Stomach (tissue), 9 donors: ENCODE results near the gene KCNQ1. TPM values are rescaled to one million over a fixed set of nuclear protein-coding genes. Genes with fewer than 3 reads are reported as not detected.
A peak's percentile ranks its signal among the peaks of the same experiment; 100 is the strongest.

Experiments
- DNase-seq, 2 donors: peaks; one replicate each; pipeline versions ENCODE4 v3.0.0 to v3.0.0-alpha.2; 2013 to 2019
- H3K27ac ChIP-seq, 5 donors: fragments of 200-600 bp in 4 of 5; sonication (generic) in 4 of 5; one replicate each; pipeline ENCODE4 v1.5.1; 2013 to 2019; ENCODE audit warnings: mild to moderate bottlenecking in 1 of 5, moderate library complexity in 1 of 5
- H3K27me3 ChIP-seq, 3 donors: fragments of 200-600 bp; sonication (generic); one replicate each; pipeline ENCODE4 v1.5.1; 2017 to 2019; ENCODE audit warnings: mixed run types in 1 of 3
- H3K36me3 ChIP-seq, 4 donors: fragments of 200-600 bp; sonication (generic); 1 replicate in 3 of 4; 2 replicates in 1 of 4; pipeline ENCODE4 v1.5.1; 2016 to 2019
- H3K4me1 ChIP-seq, 4 donors: fragments of 200-600 bp; sonication (generic); one replicate each; pipeline ENCODE4 v1.5.1; 2016 to 2019
- H3K4me3 ChIP-seq, 4 donors: fragments of 200-600 bp; sonication (generic) in 3 of 4; one replicate each; pipeline ENCODE4 v1.5.1; 2016 to 2019; ENCODE audit warnings: mild to moderate bottlenecking in 1 of 4
- H3K9me3 ChIP-seq, 4 donors: fragments of 200-600 bp; sonication (generic); one replicate each; pipeline ENCODE4 v1.5.1; 2016 to 2019
- EP300 ChIP-seq: sonication (generic); formaldehyde crosslinking; IDR thresholded peaks from one replicate; pipeline ENCODE4 v1.6.1; 2017; ENCODE audit warnings: antibody characterized with exemption
- POLR2A ChIP-seq, 4 donors: fragments of 450-650 bp; IDR thresholded peaks; one replicate each; pipeline ENCODE4 v1.6.1; 2016; ENCODE audit warnings: antibody characterized with exemption in 4 of 4, control low read depth in 2 of 4, mild to moderate bottlenecking in 1 of 4, moderate library complexity in 1 of 4
- POLR2AphosphoS5 ChIP-seq, 3 donors: sonication (generic); formaldehyde crosslinking; IDR thresholded peaks; one replicate each; pipeline ENCODE4 v1.6.1; 2016; ENCODE audit warnings: antibody characterized with exemption in 3 of 3
- WGBS, 5 donors: extraction: QIAGEN DNeasy Blood & Tissue Kit in 3 of 5; methylation state at CpG; one replicate each; pipeline versions ENCODE4 v1.1.5 to v1.1.7; 2013 to 2018; 5-methylcytosine and 5-hydroxymethylcytosine counted together
- intact Hi-C: fragments of 100-400 bp; cut with DNase I; formaldehyde crosslinking; loops from one replicate; pipeline ENCODE4 v1.15.1; 2023; ENCODE audit warnings: low total_unique reads
- polyA plus RNA-seq, 3 donors: library from polyadenylated mRNA; stranded (reverse); fragments of 200-250 nt; gene quantifications; one replicate each; pipeline ENCODE4 v1.2.3, GENCODE V29; 2013
- total RNA-seq, 5 donors: library from RNA; depleted of rRNA; stranded (reverse); fragments of >200 nt; gene quantifications; one replicate each; pipeline versions ENCODE4 v1.1.0 to v1.2.3, GENCODE V29; 2014 to 2016
- TF ChIP-seq, protein P1 (sequence below), 7 experiments: fragments of 450-650 bp in 4 of 7; fragments of 200-600 bp in 3 of 7; sonication (generic) in 3 of 7; IDR thresholded peaks; one replicate each; pipeline ENCODE4 v1.5.1; 2016 to 2019; ENCODE audit warnings: antibody characterized with exemption in 7 of 7, control low read depth in 2 of 7, mild to moderate bottlenecking in 1 of 7
- donor health status: healthy with polysubstance abuse.
- donor health status: Bipolar disorder and iron deficiency.
- donor health status: healthy.

KCNQ1 gene
- total and polyA plus RNA-seq, 8 donors: 12.1 to 155 (median 49.0) TPM

DNA sequence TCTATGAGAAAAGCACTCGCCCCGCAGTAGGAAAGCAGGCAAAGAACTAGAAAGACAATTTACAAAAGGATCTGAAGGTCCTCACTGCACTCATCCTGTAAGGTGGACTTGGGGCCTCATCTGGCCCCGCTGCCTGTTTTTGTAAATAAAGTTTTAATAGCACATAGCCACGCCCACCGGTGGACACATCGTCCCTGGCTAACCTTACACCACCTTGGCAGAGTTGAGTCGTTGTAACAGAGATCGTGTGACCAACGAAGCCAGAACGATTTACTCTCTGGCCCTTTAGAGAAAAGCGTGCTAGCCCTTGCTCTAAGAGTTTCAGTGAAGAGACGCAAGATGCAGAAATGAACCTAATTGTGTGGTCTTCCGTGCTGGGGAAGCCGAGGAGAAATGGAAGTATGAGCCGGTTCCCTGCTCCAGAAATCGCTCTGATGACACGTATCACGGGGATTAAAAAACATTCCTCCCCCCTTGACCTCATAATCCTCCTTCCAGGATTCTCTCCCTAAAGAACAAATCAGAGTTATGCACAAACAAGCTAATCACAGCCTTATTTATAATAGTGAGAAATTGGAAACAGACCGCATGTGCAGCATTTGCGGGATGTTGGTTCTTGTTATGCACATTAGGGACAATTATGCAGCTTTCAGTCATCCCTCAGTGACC, 360.7 kb downstream of the KCNQ1 start:
- no peak overlapping the region for H3K4me3 ChIP-seq
- intact Hi-C loops: no loop called here
- no peaks in the 10 kb centered on the region for H3K27me3 ChIP-seq
- H3K4me1 ChIP-seq: peaks cover 21 to 35% (median 26%) of the 10 kb centered on the region in 4 donors
- peak; percentile 22 to 23 for DNase-seq
- 80 to 88% (median 81%) methylated on average over 20 of the region's 20 CpGs for WGBS, 5 donors
- TF ChIP-seq, protein P1, sequence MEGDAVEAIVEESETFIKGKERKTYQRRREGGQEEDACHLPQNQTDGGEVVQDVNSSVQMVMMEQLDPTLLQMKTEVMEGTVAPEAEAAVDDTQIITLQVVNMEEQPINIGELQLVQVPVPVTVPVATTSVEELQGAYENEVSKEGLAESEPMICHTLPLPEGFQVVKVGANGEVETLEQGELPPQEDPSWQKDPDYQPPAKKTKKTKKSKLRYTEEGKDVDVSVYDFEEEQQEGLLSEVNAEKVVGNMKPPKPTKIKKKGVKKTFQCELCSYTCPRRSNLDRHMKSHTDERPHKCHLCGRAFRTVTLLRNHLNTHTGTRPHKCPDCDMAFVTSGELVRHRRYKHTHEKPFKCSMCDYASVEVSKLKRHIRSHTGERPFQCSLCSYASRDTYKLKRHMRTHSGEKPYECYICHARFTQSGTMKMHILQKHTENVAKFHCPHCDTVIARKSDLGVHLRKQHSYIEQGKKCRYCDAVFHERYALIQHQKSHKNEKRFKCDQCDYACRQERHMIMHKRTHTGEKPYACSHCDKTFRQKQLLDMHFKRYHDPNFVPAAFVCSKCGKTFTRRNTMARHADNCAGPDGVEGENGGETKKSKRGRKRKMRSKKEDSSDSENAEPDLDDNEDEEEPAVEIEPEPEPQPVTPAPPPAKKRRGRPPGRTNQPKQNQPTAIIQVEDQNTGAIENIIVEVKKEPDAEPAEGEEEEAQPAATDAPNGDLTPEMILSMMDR (IDR thresholded peaks at IDR 0.05): no peak
- no peak for TF ChIP-seq EP300
- TF ChIP-seq POLR2A (IDR thresholded peaks at IDR 0.05): no peak
- no peak for TF ChIP-seq POLR2AphosphoS5 (IDR thresholded peaks at IDR 0.05)
- no peaks in the 10 kb centered on the region for H3K9me3 ChIP-seq
- peak overlapping the region in 4 of 5 donors; percentile 20 to 87 (median 68) for H3K27ac ChIP-seq
- no peaks in the 10 kb centered on the region for H3K36me3 ChIP-seq

DNA sequence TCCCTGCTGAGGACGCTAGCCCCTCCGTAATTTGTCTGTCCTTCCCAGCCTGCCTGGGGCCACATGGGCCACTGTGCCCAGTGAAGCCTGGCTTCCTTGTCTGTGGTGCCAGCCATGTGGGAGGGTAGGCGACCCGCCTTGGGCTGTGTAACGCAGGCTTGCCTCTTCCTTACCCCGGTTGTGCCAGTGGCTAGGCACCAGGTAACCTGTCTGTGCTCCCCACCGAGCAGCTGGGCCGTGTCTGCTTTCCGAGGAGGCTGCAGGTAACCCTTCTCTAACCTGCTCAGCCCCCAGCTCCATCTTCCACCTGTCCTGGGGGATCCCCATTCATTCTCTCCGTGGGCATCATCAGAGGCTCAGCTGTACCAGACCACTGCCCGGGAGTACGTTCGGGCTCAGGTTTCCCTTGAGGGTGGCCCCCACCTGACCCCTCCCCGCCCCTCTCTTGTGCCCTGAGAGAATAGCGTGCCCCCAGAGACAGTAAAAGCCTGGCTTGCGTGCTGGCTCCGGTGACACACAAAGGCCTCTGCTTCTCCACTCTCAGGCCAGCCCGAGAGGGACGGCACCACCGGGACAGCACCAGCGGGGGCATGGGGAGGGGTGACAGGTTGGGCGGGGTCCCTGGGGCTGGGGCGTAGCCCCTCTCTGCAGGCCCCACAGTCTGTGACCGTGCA, 361.7 kb downstream of the KCNQ1 start:
- Histone ChIP-seq H3K9me3 (no peaks in the 10 kb centered on the region), H3K4me1 (peaks cover 19 to 43% (median 28%) of the 10 kb centered on the region in 4 donors), H3K27ac (peak overlapping the region; percentile 5 to 87 (median 58)), H3K4me3 (no peak overlapping the region), H3K36me3 (no peaks in the 10 kb centered on the region), H3K27me3 (no peaks in the 10 kb centered on the region)
- WGBS, 5 donors: 62 to 74% (median 67%) methylated on average over 18 to 24 of the region's 24 CpGs
- peak; percentile 25 to 54 for DNase-seq
- intact Hi-C loops: no loop called here
- TF ChIP-seq, protein P1 (IDR thresholded peaks at IDR 0.05): no peak
- no peak for TF ChIP-seq EP300
- no peak for TF ChIP-seq POLR2AphosphoS5 (IDR thresholded peaks at IDR 0.05)
- no peak for TF ChIP-seq POLR2A (IDR thresholded peaks at IDR 0.05)

DNA sequence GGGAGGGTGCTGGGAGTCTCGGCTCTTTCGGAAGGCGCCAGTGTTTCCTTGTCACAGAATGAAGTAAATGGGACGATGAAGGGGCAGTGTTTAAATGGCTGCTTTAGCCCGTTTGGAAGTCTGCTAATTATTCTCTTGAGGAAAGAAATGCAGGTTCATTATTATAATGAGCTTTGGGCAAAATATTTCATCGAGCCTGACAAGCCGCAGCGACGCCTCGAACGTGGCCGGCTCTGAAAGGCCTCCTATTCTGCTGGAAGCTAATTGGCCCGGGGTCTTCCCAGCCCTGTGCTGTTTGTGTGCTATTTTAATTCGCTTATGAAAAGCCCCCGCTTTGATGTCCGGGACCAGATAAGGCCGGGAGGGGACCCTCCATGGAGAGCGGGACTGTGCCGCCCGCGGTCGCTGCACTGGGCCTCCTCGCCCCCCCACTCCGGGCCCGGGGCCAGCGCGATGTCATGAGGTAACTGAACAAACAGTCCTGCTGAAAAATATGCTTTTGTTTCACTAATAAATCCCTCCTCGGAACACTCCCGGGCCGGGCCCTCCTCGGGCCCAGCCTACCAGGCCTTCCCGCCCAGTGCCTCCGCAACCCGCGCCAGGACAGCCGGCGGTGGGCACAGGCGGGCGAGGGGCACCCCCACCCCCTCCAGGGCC, 362.3 kb downstream of the KCNQ1 start:
- Histone ChIP-seq H3K9me3 (no peaks in the 10 kb centered on the region), H3K27me3 (no peaks in the 10 kb centered on the region), H3K36me3 (no peaks in the 10 kb centered on the region), H3K4me1 (peaks cover 26 to 49% (median 34%) of the 10 kb centered on the region in 4 donors), H3K27ac (peak overlapping the region; percentile 21 to 87 (median 64)), H3K4me3 (peak overlapping the region in 2 of 4 donors; percentile 7 to 25)
- TF ChIP-seq, protein P1 (IDR thresholded peaks at IDR 0.05): no peak
- TF ChIP-seq POLR2AphosphoS5 (IDR thresholded peaks at IDR 0.05): peak; percentile 35 to 50 (median 43)
- no peak for TF ChIP-seq EP300
- intact Hi-C loops: no loop called here
- peak; percentile 90 to 94 for DNase-seq
- 17 to 42% (median 31%) methylated on average over 35 to 39 of the region's 39 CpGs for WGBS, 5 donors

DNA sequence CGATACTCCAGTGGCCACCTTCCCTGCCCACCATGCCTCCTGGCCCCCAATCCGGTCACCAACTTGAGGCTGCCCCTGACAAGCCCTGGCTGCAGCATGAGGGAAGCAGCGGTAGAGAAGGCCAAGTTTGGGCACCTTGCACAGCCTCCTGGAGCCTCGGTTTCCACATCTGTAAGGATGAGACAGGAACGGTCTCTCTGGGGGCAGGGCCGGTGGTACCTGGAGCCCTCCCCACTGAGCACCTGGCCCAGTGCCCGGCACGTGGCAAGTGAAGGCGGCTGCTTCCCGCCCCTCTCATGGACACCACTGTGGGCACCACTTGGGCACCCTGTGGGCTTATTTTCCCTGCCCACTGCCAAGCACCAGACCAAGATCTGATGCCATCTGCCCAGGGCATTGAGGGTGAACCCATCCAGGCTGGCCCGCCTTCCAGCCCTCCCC, 363.0 kb downstream of the KCNQ1 start:
- no peak for TF ChIP-seq POLR2AphosphoS5 (IDR thresholded peaks at IDR 0.05)
- no peak for TF ChIP-seq EP300
- TF ChIP-seq, protein P1 (IDR thresholded peaks at IDR 0.05): no peak
- no peak for TF ChIP-seq POLR2A (IDR thresholded peaks at IDR 0.05)
- Histone ChIP-seq H3K4me3 (peak overlapping the region in 2 of 4 donors; percentile 7 to 25), H3K27me3 (no peaks in the 10 kb centered on the region), H3K27ac (peak overlapping the region; percentile 21 to 87 (median 64)), H3K4me1 (peaks cover 26 to 55% (median 40%) of the 10 kb centered on the region in 4 donors), H3K9me3 (no peaks in the 10 kb centered on the region), H3K36me3 (no peaks in the 10 kb centered on the region)
- intact Hi-C loops: no loop called here
- 54 to 76% (median 68%) methylated on average over 11 of the region's 11 CpGs for whole genome bisulfite sequencing, 5 donors
- peak in 1 of 2 donors; percentile 25 for DNase-seq
